Natural killer cell treated with Interleukin-12 subunit alpha and Interleukin-12 subunit beta and Interleukin-15 and Interleukin-18, amount 100 ng/mL, for 72 hours (primary cell): ENCODE data around the gene PLEKHM1. TPM values are rescaled to one million over a fixed set of nuclear protein-coding genes. Genes with fewer than 3 reads are reported as not detected.
A peak's percentile ranks its signal among the peaks of the same experiment; 100 is the strongest.
"Not testable (repeated sequence)": the region's sequence is repeated elsewhere in the genome, so short reads cannot be mapped to it uniquely, and the experiment has no call there.

Experiments used
- ATAC-seq, 2 donors: fragments of 150-1000 bp; cut with Tn5 transposase in 1 of 2; sonication (Bioruptor Pico), chemical (Tn5 transposase) in 1 of 2; 2 replicates each; pipeline ENCODE4 v1.10.0; 2021
- DNase-seq: peaks from one replicate; pipeline ENCODE4 v3.0.0; 2022; ENCODE audit warnings: low spot score
- H3K27ac Mint-ChIP-seq, 2 donors: 1 replicate in 1 of 2; 2 replicates in 1 of 2; pipeline ENCODE4 v1.8.0; 2022; ENCODE audit warnings: mixed read lengths in 2 of 2, mild to moderate bottlenecking in 1 of 2, moderate library complexity in 1 of 2
- H3K27me3 Mint-ChIP-seq, 2 donors: 1 replicate in 1 of 2; 2 replicates in 1 of 2; pipeline ENCODE4 v1.8.0; 2022; ENCODE audit warnings: mixed read lengths in 2 of 2
- H3K36me3 Mint-ChIP-seq: one replicate; pipeline ENCODE4 v1.8.0; 2022; ENCODE audit warnings: mixed read lengths
- H3K4me1 Mint-ChIP-seq, 2 donors: 1 replicate in 1 of 2; 2 replicates in 1 of 2; pipeline ENCODE4 v1.8.0; 2022; ENCODE audit warnings: low read depth in 2 of 2, mixed read lengths in 2 of 2, mild to moderate bottlenecking in 1 of 2
- H3K4me3 Mint-ChIP-seq: one replicate; pipeline ENCODE4 v1.8.0; 2022; ENCODE audit warnings: mixed read lengths
- H3K9me3 Mint-ChIP-seq: 2 replicates; pipeline ENCODE4 v1.8.0; 2022; ENCODE audit warnings: mixed read lengths
- total RNA-seq, 2 donors: library from RNA; stranded (reverse); gene quantifications; one replicate each; pipeline ENCODE4 v1.2.3, GENCODE V29; 2022

PLEKHM1 gene
- total RNA-seq, 2 donors from 2014 or later, result 63.1 to 68.1 TPM

DNA sequence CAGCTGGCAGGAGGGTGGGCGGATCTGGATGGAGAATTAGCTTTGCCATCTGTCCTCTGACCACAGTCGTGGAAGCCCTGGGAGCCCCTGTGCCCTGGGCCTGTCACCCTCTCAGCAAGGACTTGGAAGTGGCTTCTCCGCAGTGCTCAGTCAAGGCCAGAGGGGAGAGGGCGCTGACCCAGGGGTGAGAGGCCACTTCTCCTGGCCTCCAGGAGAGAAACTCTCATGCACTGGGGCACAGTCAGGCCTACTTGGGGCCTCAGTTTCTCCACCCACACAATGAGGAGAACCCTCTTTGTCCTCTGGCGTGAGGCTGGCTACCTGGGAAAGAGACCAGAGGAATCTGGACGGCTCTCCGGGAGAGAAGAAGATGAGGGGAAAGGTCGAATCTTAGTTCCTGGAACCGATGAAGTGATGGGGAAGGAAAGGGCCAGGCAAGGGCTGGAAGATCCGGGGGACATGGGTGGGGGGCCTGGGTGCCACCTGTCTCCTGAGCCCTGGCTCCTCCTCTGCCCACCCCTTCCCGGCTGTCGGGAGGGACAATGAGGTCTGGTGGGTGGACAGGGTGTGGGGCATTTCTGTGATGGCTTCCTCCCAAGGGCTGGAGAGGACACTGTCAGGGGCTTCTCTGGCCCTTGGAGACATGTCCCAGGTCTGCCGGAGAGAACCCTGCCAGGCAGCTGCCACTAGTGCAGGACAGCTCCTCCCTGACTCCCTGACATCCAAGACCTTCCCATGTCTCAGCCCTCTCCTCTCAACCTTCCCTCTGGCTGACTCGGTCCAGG lies 48.8 kb downstream of the PLEKHM1 start:
- Mint-ChIP-seq H3K4me3 (no peak overlapping the region), H3K27me3 (no peaks in the 10 kb centered on the region), H3K36me3 (peaks cover 5% of the 10 kb centered on the region), H3K4me1 (peaks cover 12% of the 10 kb centered on the region in 2 donors), H3K27ac (no peak overlapping the region), H3K9me3 (no peaks in the 10 kb centered on the region)
- DNase-seq, result no peak
- ATAC-seq, result no peak

- not testable (repeated sequence) for H3K9me3 Mint-ChIP-seq, DNase-seq, H3K36me3 Mint-ChIP-seq, H3K27me3 Mint-ChIP-seq, H3K27ac Mint-ChIP-seq, ATAC-seq, H3K4me3 Mint-ChIP-seq
- peaks cover 10% of the 10 kb centered on the region in 2 donors for H3K4me1 Mint-ChIP-seq
Measured at GRCh38 chr17:45440839-45441515, 49.5 kb downstream of the PLEKHM1 start.

- Mint-ChIP-seq H3K4me3 (no peak overlapping the region), H3K4me1 (peaks cover 5 to 8% of the 10 kb centered on the region in 2 donors), H3K27me3 (no peaks in the 10 kb centered on the region), H3K27ac (no peak overlapping the region), H3K9me3 (no peaks in the 10 kb centered on the region), H3K36me3 (peaks cover 5% of the 10 kb centered on the region)
- DNase-seq, result no peak
- no peak for ATAC-seq
Measured at GRCh38 chr17:45440161-45440778, 50.3 kb downstream of the PLEKHM1 start.

DNA sequence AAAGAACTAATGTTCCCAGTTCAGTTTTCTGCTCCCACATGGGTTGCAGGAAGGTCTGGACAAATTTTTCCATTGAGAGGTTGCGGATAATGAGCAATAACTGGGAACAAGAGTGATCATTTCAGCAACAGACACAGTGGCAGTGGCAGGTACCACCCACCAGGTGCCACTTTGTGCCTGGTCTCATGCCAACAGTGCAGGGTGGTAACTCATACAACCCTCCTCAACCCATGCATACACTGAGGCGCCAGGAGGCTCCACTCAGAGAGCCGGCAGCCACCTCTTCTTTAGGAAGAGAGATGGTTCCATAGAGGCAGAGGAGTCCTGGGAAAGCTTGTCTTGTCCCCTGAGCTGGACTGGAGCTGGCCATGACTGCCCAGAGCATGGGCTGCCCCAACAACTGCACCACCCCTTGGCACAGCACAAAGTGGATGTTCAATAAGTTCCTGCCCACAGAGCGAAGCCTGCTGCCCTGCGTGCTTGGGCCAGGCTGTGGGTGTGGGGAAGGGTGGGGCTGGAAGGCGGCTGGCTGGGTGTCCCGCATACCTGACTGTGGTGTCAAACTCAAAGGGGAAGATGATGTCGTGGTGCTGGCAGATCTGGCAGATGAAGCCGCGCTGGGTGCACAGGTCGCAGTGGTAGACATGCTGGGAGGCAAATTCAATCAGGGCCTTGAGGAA lies 51.5 kb downstream of the PLEKHM1 start:
- DNase-seq (no peak), ATAC-seq (no peak)
- Mint-ChIP-seq H3K27me3 (no peaks in the 10 kb centered on the region), H3K36me3 (no peaks in the 10 kb centered on the region), H3K4me1 (peaks cover 0 to 2% of the 10 kb centered on the region in 2 donors), H3K4me3 (no peak overlapping the region), H3K27ac (no peak overlapping the region), H3K9me3 (no peaks in the 10 kb centered on the region)

- DNase-seq (no peak), ATAC-seq (no peak)
- H3K36me3 Mint-ChIP-seq, result no peaks in the 10 kb centered on the region
- no peaks in the 10 kb centered on the region for H3K27me3 Mint-ChIP-seq
- peaks cover 0 to 2% of the 10 kb centered on the region in 2 donors for H3K4me1 Mint-ChIP-seq
- no peaks in the 10 kb centered on the region for H3K9me3 Mint-ChIP-seq
- no peak overlapping the region for H3K27ac Mint-ChIP-seq
- H3K4me3 Mint-ChIP-seq, result no peak overlapping the region
Measured at GRCh38 chr17:45437465-45438283, 52.8 kb downstream of the PLEKHM1 start.

- DNase-seq, result no peak
- Mint-ChIP-seq H3K9me3 (no peaks in the 10 kb centered on the region), H3K4me3 (no peak overlapping the region)
Measured at GRCh38 chr17:45436625-45437464, 53.7 kb downstream of the PLEKHM1 start.

GRCh38 chr17:45436161-45436560 lies 54.4 kb downstream of the PLEKHM1 start:
- Mint-ChIP-seq H3K27ac (no peak overlapping the region), H3K9me3 (no peaks in the 10 kb centered on the region), H3K4me3 (no peak overlapping the region), H3K4me1 (peaks cover 1 to 2% of the 10 kb centered on the region in 2 donors), H3K27me3 (no peaks in the 10 kb centered on the region), H3K36me3 (no peaks in the 10 kb centered on the region)
- ATAC-seq (no peak), DNase-seq (no peak)

More at GRCh38 chr17:45436625-45437464, 53.7 kb downstream of the PLEKHM1 start:
- Mint-ChIP-seq H3K4me1 (peaks cover 0 to 2% of the 10 kb centered on the region in 2 donors), H3K36me3 (no peaks in the 10 kb centered on the region), H3K27me3 (no peaks in the 10 kb centered on the region), H3K27ac (no peak overlapping the region)
- no peak for ATAC-seq

DNA sequence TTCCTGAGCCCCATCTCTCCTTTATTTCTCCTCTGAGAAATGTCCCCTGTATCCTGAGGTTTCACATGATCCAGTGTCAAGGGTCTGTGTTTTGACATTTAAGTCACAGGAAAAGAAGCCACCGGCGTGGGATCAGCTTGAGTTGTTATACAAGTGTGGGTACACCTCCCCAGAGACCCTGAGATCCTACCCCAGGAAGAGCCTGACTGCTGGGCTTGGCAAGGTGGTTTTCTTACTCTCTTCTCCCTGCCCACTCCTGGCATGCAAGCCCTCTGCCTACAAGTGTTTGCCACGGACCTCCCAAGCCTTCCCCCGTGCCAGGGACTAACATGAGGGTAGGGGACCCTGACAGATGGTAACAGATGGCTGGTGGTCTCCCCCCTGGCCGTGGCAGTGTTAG lies 55.0 kb downstream of the PLEKHM1 start:
- H3K36me3 Mint-ChIP-seq, result no peaks in the 10 kb centered on the region
- DNase-seq (no peak), ATAC-seq (no peak)
- H3K4me3 Mint-ChIP-seq, result no peak overlapping the region
- peak overlapping the region; percentile 26 to 43 for H3K27ac Mint-ChIP-seq
- peaks cover 4 to 9% of the 10 kb centered on the region in 2 donors for H3K4me1 Mint-ChIP-seq
- no peaks in the 10 kb centered on the region for H3K27me3 Mint-ChIP-seq
- H3K9me3 Mint-ChIP-seq, result no peaks in the 10 kb centered on the region

DNA sequence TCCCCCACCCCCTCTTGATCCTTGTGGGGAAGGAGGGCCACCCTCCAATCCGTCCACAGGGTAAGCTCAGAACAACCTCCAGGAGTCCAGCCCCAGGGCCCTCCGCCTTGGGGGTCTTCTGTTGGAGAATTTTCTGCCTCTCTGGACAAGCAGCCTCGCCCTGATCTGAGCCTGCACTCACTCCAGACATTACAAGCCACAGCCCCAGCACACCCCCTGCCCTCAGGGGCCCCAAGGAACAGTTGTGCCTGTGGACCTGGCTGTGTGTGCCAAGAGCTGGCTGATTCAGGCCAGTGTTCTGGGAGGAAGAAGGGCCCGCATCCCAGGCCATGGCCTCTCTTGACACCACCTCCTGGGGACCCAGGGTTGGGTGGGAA lies 57.4 kb downstream of the PLEKHM1 start:
- Mint-ChIP-seq H3K36me3 (no peaks in the 10 kb centered on the region), H3K27me3 (no peaks in the 10 kb centered on the region), H3K4me1 (peaks cover 13 to 20% of the 10 kb centered on the region in 2 donors), H3K9me3 (no peaks in the 10 kb centered on the region), H3K27ac (no peak overlapping the region), H3K4me3 (peak overlapping the region; percentile 85)
- no peak for ATAC-seq
- DNase-seq, result no peak

DNA sequence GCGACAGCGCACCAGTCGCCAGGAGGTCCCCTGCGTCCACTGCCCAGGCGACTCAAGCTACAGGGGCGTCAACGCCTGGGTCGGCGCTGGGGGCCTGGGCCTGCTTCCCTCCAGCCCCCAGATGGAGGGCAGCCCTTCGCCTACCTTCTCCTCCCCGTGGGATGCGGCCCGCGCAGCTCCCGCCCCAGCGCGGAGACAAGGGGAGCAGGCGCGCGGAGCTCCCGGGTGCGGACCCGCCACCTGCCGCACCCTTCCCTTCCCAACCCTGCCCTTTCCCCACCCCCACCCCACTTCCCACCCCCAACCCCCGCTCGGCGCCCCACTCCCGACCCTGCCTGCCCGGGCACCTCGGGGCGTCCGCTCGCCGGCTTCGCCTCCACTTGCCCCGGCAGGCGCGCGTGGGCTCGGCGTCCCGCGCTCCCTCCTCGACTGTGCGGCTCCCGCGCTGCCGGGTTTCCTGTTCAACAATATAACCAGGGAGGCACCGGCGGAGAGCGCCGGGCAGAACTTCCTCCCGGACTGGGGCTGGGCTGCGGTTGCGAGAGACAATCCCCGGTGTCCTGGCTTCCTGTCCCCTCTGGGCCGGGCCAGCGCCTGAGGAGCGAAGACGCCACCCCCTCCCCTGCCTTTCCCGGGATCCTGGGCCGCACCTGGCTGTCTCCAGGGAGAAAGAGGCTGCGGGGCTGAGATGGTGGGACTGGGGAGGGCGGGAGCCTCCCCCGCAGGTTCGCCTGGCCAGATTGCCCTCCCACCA lies 57.9 kb downstream of the PLEKHM1 start, which contains the start of gene ARHGAP27:
Gene ARHGAP27, minus strand, starts transcription at position 466 of the 754 bp plus-strand sequence. CDS start 2,591 bp downstream, outside the sequence.
- Mint-ChIP-seq H3K36me3 (no peaks in the 10 kb centered on the region), H3K27ac (peak within 1 kb of the TSS in 1 of 2 donors; percentile 70), H3K4me1 (peaks cover 17 to 25% of the 10 kb centered on the region in 2 donors), H3K4me3 (peak within 1 kb of the TSS; percentile 85), H3K9me3 (no peaks in the 10 kb centered on the region), H3K27me3 (no peaks in the 10 kb centered on the region)
- ATAC-seq (peak; percentile 25 to 49), DNase-seq (peak; percentile 76)

DNA sequence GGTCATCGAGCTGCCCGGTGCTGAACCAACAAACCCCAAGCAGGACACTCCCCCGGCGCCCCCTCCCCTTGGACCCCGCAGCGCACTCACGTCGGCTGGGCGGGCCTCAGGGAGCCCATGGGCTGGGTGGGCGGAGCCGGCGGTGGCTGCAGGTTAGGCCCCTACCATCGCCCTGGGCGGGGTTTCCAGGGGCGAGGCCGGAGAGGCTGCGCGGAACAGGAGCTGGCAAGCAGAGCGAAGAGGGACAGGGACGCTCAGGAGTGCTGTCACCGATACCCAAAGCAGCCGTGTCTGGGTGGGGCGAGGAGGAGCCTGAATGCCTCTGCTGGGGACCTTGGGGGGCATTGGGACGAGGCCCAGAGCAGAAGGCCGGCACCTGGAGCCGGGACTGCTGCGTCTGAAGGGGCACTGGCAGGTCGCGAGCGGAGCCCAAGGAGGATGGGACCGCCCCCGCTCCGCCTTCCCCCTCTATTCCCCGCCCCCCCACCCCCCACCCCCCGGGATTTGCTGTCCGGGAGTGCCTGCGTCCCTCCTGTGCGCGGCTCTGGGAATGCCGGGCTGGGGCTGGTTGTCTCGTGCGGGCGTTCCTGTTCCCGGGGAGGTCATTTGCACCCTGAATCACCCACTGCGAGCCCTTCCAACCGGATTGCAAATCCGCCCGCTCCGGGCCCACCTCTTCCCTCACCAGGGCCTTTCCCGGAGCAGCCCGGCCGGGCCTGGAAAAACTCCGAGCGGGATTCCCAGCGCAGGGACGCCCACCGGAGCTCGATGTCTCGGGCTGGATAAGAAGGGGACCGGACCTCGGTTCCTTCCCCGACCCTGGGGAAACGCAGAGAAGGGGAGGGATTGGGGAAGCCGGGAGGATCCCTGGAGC lies 58.8 kb downstream of the PLEKHM1 start:
- Mint-ChIP-seq H3K9me3 (no peaks in the 10 kb centered on the region), H3K27ac (peak overlapping the region in 1 of 2 donors; percentile 70), H3K27me3 (no peaks in the 10 kb centered on the region), H3K4me1 (peaks cover 17 to 25% of the 10 kb centered on the region in 2 donors), H3K36me3 (no peaks in the 10 kb centered on the region), H3K4me3 (peak overlapping the region; percentile 85)
- DNase-seq (peak; percentile 86), ATAC-seq (peak; percentile 80 to 83)
